HepG2 (cell line): ENCODE data around the gene PPP4C. TPM values are rescaled to one million over a fixed set of nuclear protein-coding genes. Genes with fewer than 3 reads are reported as not detected.
A peak's percentile ranks its signal among the peaks of the same experiment; 100 is the strongest.

Experiments
- ARNTL ChIP-seq: sonication (generic); formaldehyde crosslinking; IDR thresholded peaks from 2 replicates; pipeline ENCODE4 v1.4.0; 2020; ENCODE audit warnings: mild to moderate bottlenecking, missing genetic modification reagents
- ATM ChIP-seq: fragments of 450-650 bp; IDR thresholded peaks from 2 replicates; pipeline ENCODE4 v1.7.1; 2017; ENCODE audit warnings: mild to moderate bottlenecking, borderline replicate concordance
- CBX2 ChIP-seq, 2 experiments: fragments of 200-600 bp in 1 of 2; sonication (generic); formaldehyde crosslinking in 1 of 2; IDR thresholded peaks; 2 replicates each; pipeline versions ENCODE4 v1.7.0 to v1.8.1; 2018 to 2022; ENCODE audit warnings: low read depth in 2 of 2, low read length in 1 of 2, mild to moderate bottlenecking in 1 of 2, missing genetic modification reagents in 1 of 2
- CENPT ChIP-seq: sonication (generic); formaldehyde crosslinking; IDR thresholded peaks from 2 replicates; pipeline ENCODE4 v1.8.0; 2022; ENCODE audit warnings: low read depth, mild to moderate bottlenecking, moderate library complexity, missing genetic modification reagents
- CERS6 ChIP-seq: sonication (generic); formaldehyde crosslinking; IDR thresholded peaks from 2 replicates; pipeline ENCODE4 v1.5.0; 2020; ENCODE audit warnings: missing genetic modification reagents
- JDP2 ChIP-seq: sonication (generic); formaldehyde crosslinking; IDR thresholded peaks from 2 replicates; pipeline ENCODE4 v1.8.1; 2022; ENCODE audit warnings: missing genetic modification reagents, borderline replicate concordance
- KDM1A ChIP-seq: IDR thresholded peaks from 2 replicates; pipeline ENCODE4 v1.6.1; 2016; ENCODE audit warnings: missing compliant biosample characterization
- KMT2B ChIP-seq: IDR thresholded peaks from 2 replicates; pipeline ENCODE4 v1.6.1; 2016; ENCODE audit warnings: missing genetic modification reagents, missing compliant biosample characterization
- MED13 ChIP-seq: sonication (generic); formaldehyde crosslinking; IDR thresholded peaks from 2 replicates; pipeline ENCODE4 v1.5.0; 2020; ENCODE audit warnings: missing genetic modification reagents
- MEF2D ChIP-seq: sonication (generic); formaldehyde crosslinking; IDR thresholded peaks from 2 replicates; pipeline ENCODE4 v1.5.1; 2020; ENCODE audit warnings: mild to moderate bottlenecking, missing genetic modification reagents
- PHB2 ChIP-seq: fragments of 450-650 bp; IDR thresholded peaks from 2 replicates; pipeline ENCODE4 v1.6.1; 2018; ENCODE audit not compliant: partially characterized antibody
- REL ChIP-seq: sonication (generic); formaldehyde crosslinking; conservative IDR thresholded peaks from 2 replicates; pipeline ENCODE4 v1.8.0; 2022; ENCODE audit warnings: mild to moderate bottlenecking, missing genetic modification reagents, moderate library complexity
- SIX4 ChIP-seq: sonication (generic); formaldehyde crosslinking; IDR thresholded peaks from 2 replicates; pipeline ENCODE4 v1.4.0; 2020; ENCODE audit warnings: missing genetic modification reagents
- SRF ChIP-seq: IDR thresholded peaks from 2 replicates; pipeline ENCODE4 v1.6.1; 2011; ENCODE audit warnings: mild to moderate bottlenecking, low read depth, low read length, moderate library complexity
- SRSF1 ChIP-seq: fragments of 200-400 bp; formaldehyde crosslinking; optimal IDR thresholded peaks from 2 replicates; pipeline ENCODE3; 2017; ENCODE audit warnings: mild to moderate bottlenecking, low read depth, low read length, moderate library complexity
- ZFP82 ChIP-seq: sonication (generic); formaldehyde crosslinking; IDR thresholded peaks from 2 replicates; pipeline ENCODE4 v1.5.1; 2020; ENCODE audit warnings: mild to moderate bottlenecking, missing genetic modification reagents, borderline replicate concordance
- ZNF34 ChIP-seq: sonication (generic); formaldehyde crosslinking; IDR thresholded peaks from 2 replicates; pipeline ENCODE4 v1.4.0; 2020; ENCODE audit warnings: mild to moderate bottlenecking, missing genetic modification reagents, borderline replicate concordance
- ZNF607 ChIP-seq: sonication (generic); formaldehyde crosslinking; IDR thresholded peaks from 2 replicates; pipeline ENCODE4 v1.5.1; 2020; ENCODE audit warnings: missing genetic modification reagents, mild to moderate bottlenecking, borderline replicate concordance
- ZNF678 ChIP-seq: sonication (generic); formaldehyde crosslinking; IDR thresholded peaks from 2 replicates; pipeline ENCODE4 v1.4.0; 2020; ENCODE audit warnings: mild to moderate bottlenecking, missing genetic modification reagents
- ZSCAN31 ChIP-seq: sonication (generic); formaldehyde crosslinking; IDR thresholded peaks from 2 replicates; pipeline ENCODE4 v1.5.0; 2020; ENCODE audit warnings: low read depth, mild to moderate bottlenecking, missing genetic modification reagents
- polyA plus RNA-seq, 8 experiments: library from polyadenylated mRNA; depleted of rRNA in 3 of 8; stranded (reverse) in 7 of 8; unstranded in 1 of 8; fragments of >200 nt; fragmentation: Illumina TruSeq in 4 of 8; extraction: Trizol in 4 of 8; gene quantifications; 2 replicates each; pipeline versions ENCODE4 v1.2.1 to v1.2.3, GENCODE V29; 2011 to 2016; ENCODE audit warnings: low read depth in 4 of 8, missing spikeins in 1 of 8, mixed read lengths in 1 of 8; ENCODE audit not compliant: insufficient read depth in 1 of 8
- total RNA-seq, 5 experiments: library from RNA; depleted of rRNA; stranded (reverse); fragments of >200 nt; fragmentation: Illumina TruSeq; extraction: Trizol; gene quantifications; 2 replicates each; pipeline ENCODE4 v1.2.3, GENCODE V29; 2016; ENCODE audit warnings: low read depth in 1 of 5
- TF ChIP-seq, protein P1 (sequence below): sonication (generic); formaldehyde crosslinking; IDR thresholded peaks from 2 replicates; pipeline ENCODE4 v1.4.0; 2020; ENCODE audit warnings: missing genetic modification reagents, borderline replicate concordance
- TF ChIP-seq, protein P2 (sequence below): sonication (generic); formaldehyde crosslinking; IDR thresholded peaks from 2 replicates; pipeline ENCODE4 v1.4.0; 2020; ENCODE audit warnings: low read depth, mild to moderate bottlenecking, missing genetic modification reagents
- TF ChIP-seq, protein P3 (sequence below): IDR thresholded peaks from 2 replicates; pipeline ENCODE4 v1.6.1; 2016

PPP4C gene
- total and polyA plus RNA-seq, 2 of the 13 experiments (the other 11 are each of a cell fraction or from before 2014, with no cell fraction given) = 176 to 220 TPM

- TF ChIP-seq, protein P1, sequence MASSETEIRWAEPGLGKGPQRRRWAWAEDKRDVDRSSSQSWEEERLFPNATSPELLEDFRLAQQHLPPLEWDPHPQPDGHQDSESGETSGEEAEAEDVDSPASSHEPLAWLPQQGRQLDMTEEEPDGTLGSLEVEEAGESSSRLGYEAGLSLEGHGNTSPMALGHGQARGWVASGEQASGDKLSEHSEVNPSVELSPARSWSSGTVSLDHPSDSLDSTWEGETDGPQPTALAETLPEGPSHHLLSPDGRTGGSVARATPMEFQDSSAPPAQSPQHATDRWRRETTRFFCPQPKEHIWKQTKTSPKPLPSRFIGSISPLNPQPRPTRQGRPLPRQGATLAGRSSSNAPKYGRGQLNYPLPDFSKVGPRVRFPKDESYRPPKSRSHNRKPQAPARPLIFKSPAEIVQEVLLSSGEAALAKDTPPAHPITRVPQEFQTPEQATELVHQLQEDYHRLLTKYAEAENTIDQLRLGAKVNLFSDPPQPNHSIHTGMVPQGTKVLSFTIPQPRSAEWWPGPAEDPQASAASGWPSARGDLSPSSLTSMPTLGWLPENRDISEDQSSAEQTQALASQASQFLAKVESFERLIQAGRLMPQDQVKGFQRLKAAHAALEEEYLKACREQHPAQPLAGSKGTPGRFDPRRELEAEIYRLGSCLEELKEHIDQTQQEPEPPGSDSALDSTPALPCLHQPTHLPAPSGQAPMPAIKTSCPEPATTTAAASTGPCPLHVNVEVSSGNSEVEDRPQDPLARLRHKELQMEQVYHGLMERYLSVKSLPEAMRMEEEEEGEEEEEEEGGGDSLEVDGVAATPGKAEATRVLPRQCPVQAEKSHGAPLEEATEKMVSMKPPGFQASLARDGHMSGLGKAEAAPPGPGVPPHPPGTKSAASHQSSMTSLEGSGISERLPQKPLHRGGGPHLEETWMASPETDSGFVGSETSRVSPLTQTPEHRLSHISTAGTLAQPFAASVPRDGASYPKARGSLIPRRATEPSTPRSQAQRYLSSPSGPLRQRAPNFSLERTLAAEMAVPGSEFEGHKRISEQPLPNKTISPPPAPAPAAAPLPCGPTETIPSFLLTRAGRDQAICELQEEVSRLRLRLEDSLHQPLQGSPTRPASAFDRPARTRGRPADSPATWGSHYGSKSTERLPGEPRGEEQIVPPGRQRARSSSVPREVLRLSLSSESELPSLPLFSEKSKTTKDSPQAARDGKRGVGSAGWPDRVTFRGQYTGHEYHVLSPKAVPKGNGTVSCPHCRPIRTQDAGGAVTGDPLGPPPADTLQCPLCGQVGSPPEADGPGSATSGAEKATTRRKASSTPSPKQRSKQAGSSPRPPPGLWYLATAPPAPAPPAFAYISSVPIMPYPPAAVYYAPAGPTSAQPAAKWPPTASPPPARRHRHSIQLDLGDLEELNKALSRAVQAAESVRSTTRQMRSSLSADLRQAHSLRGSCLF = peak; percentile 74; the same call in 1 of the 2 replicates
- TF ChIP-seq PHB2 (no peak), KMT2B (peak; percentile 92), CERS6 (no peak), CBX2 (IDR thresholded peaks at IDR 0.05; ENCODE audit: low read depth, low read length) (no peak), CBX2 (CRISPR knock-in tag; IDR thresholded peaks at IDR 0.05; ENCODE audit: low read depth) (peak; percentile 87; the same call in 1 of the 2 replicates), JDP2 (CRISPR knock-in tag) (peak; percentile 84; the same call in 1 of the 2 replicates), ZNF678 (CRISPR knock-in tag) (peak; percentile 50; the same call in 1 of the 2 replicates), ZNF34 (no peak; the same call in 1 of the 2 replicates), CENPT (peak; percentile 76), REL (peak; percentile 99), MEF2D (CRISPR knock-in tag) (peak; percentile 91), SRF (no peak), KDM1A (CRISPR knock-in tag) (peak; percentile 60; the same call in 1 of the 2 replicates), ZNF607 (CRISPR knock-in tag) (peak; percentile 98), MED13 (CRISPR knock-in tag) (peak; percentile 89; the same call in 1 of the 2 replicates), ATM (no peak), SIX4 (CRISPR knock-in tag) (peak; percentile 83), SRSF1 (peak; percentile 67), ZSCAN31 (peak; percentile 96), ZFP82 (CRISPR knock-in tag) (no peak), ARNTL (CRISPR knock-in tag) (peak; percentile 65; the same call in 1 of the 2 replicates)
- TF ChIP-seq, protein P2, sequence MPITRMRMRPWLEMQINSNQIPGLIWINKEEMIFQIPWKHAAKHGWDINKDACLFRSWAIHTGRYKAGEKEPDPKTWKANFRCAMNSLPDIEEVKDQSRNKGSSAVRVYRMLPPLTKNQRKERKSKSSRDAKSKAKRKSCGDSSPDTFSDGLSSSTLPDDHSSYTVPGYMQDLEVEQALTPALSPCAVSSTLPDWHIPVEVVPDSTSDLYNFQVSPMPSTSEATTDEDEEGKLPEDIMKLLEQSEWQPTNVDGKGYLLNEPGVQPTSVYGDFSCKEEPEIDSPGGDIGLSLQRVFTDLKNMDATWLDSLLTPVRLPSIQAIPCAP (CRISPR knock-in tag) = 0 out of 2 replicates have a peak, but pooled peaks have one; percentile 60
- TF ChIP-seq, protein P3, sequence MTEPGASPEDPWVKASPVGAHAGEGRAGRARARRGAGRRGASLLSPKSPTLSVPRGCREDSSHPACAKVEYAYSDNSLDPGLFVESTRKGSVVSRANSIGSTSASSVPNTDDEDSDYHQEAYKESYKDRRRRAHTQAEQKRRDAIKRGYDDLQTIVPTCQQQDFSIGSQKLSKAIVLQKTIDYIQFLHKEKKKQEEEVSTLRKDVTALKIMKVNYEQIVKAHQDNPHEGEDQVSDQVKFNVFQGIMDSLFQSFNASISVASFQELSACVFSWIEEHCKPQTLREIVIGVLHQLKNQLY = peak; percentile 72
These were observed 23.0 kb upstream of the PPP4C start (continued) for GRCh38 chr16:30052671-30053372.
